OCI-LY7 (cell line): ENCODE measurements around the gene RFX7.

Source experiments
- EZH2phosphoT487 ChIP-seq: fragments of 200-600 bp; sonication (generic); IDR thresholded peaks from 2 replicates; pipeline ENCODE4 v1.6.1; 2018; ENCODE audit warnings: low read depth, borderline replicate concordance, mild to moderate bottlenecking, mixed run types, antibody characterized with exemption, low read length, moderate library complexity, mixed read lengths
- TF ChIP-seq, protein P1 (sequence below): fragments of 200-600 bp; sonication (generic); conservative IDR thresholded peaks from 2 replicates; pipeline ENCODE4 v1.5.1; 2014; ENCODE audit warnings: mild to moderate bottlenecking, antibody characterized with exemption, low read length, moderate library complexity, mixed read lengths

DNA sequence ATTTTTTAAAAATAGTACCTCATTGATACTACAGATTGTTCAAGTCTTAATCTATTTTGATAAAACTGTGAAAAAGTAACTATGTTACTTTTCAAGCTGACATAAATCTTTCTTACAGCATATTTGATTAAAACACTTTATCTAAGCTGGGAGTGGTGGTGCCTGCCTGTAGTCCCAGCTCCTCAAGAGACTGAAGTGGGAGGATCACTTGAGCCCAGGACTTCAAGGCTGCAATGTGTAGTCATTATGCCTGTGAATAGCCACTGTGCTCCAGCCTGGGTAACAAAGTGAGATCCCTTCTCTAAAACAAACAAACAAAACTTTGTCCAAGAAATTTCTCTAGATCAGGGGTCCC, 190.7 kb downstream of the RFX7 start:
- TF ChIP-seq, protein P1, sequence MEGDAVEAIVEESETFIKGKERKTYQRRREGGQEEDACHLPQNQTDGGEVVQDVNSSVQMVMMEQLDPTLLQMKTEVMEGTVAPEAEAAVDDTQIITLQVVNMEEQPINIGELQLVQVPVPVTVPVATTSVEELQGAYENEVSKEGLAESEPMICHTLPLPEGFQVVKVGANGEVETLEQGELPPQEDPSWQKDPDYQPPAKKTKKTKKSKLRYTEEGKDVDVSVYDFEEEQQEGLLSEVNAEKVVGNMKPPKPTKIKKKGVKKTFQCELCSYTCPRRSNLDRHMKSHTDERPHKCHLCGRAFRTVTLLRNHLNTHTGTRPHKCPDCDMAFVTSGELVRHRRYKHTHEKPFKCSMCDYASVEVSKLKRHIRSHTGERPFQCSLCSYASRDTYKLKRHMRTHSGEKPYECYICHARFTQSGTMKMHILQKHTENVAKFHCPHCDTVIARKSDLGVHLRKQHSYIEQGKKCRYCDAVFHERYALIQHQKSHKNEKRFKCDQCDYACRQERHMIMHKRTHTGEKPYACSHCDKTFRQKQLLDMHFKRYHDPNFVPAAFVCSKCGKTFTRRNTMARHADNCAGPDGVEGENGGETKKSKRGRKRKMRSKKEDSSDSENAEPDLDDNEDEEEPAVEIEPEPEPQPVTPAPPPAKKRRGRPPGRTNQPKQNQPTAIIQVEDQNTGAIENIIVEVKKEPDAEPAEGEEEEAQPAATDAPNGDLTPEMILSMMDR = no peak; the same call in 1 of the 2 replicates
- no peak for TF ChIP-seq EZH2phosphoT487
